GM18507 (cell line): ENCODE measurements around the gene PLPP4.

Experiments used
- DNase-seq: peaks from one replicate; pipeline ENCODE4 v3.0.0; 2011; ENCODE audit warnings: low read depth; ENCODE audit not compliant: insufficient read length; ENCODE audit errors: extremely low spot score
- FAIRE-seq: peaks from 2 replicates; lab custom pipeline; 2011; peaks lifted over from hg19 to GRCh38; lab: Jason Lieb, UNC

Gene PLPP4

GRCh38 chr10:120456626-120457430 is at the start of gene PLPP4:
PLPP4 (plus strand) TSS chr10:120457227; CDS start chr10:120457306, 79 bp downstream.
- FAIRE-seq (no peak), DNase-seq (no peak)

GRCh38 chr10:120409816-120410215 is 47.2 kb upstream of the PLPP4 start:
- FAIRE-seq (no peak), DNase-seq (no peak)

GRCh38 chr10:120414946-120415345 is 42.1 kb upstream of the PLPP4 start:
- DNase-seq: no peak
- no peak for FAIRE-seq

- no peak for DNase-seq
Observed at GRCh38 chr10:120415709-120416330, 41.2 kb upstream of the PLPP4 start.

GRCh38 chr10:120420421-120420820 is 36.6 kb upstream of the PLPP4 start:
- DNase-seq: no peak
- FAIRE-seq: no peak

More at GRCh38 chr10:120415709-120416330, 41.2 kb upstream of the PLPP4 start:
- no peak for FAIRE-seq

DNA sequence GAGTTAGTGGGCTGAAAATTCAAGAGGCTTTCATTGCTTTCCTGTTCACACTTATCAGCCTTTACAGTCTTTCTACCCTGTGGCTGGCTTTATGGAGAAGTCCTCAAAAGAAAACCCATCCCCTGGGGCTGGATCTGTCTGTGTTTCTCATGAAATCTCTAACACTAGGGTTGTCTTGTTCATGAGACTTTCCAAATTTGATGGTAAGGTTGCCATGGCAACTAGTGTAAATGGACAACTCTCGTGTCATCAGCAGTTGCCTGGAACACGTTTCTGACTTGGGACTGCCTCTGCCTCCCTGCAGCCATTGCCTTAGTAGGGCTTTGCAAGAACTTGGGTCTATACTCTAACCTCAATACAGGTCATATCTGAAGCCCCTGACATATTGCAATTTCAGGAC is 35.8 kb upstream of the PLPP4 start:
- FAIRE-seq: no peak

DNA sequence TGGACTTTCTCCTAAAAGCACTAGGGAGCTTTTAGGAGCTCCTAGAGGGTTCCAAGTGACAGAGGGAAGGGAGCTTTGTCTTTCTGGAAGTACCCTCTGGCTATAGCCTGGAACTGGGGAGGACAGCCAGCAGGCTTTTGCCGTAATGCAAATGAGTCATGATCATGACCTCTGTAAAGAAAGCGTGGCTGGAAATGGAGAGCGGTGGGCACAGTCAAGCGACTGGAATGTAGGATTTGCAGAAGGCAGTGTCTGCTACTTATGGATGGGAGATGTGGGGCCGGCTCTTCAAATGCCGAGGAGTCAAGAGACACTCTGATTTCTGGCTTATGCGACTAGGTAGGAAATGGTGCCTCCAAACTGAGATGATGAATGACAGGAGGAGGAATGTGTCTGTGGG is 34.6 kb upstream of the PLPP4 start:
- FAIRE-seq (no peak), DNase-seq (no peak)

More for the DNA sequence above, 35.8 kb upstream of the PLPP4 start:
- no peak for DNase-seq

DNA sequence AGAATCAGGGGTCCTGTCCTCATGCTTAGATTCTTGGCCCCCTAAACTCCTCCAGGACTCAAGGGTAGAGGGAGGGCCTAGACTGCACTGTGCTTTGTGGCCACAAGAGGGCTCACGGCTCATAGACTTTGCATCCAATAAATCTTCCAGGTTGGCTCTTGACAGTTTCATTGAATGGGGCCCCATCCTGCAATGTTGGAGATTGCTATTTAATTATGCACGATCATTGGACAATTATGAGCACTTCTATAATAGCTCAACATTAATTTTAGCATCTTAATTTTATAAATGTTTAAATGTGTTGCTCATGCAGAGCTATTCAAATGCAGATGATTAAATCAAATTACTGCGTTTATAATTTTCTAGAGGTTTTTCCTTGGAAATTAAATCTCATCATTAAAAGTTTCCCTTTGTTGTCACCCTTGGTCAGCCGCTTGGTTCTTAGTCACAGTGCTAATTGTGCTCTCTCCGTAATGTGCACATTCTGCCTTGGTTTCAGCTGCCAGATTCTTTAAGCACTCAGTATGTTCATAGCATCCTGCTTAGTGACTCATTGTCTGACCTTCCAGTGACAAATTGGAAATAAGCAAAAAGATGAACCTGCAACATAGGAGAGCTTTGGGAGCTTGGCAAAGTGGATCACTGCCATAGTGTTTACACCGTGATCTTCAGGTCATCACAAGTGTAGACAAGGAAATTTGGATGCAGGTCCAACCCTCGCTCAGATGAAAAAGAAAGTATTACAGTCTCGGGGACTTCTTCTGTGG is 33.4 kb upstream of the PLPP4 start:
- FAIRE-seq: peak; percentile 79
- DNase-seq: peak; percentile 26

DNA sequence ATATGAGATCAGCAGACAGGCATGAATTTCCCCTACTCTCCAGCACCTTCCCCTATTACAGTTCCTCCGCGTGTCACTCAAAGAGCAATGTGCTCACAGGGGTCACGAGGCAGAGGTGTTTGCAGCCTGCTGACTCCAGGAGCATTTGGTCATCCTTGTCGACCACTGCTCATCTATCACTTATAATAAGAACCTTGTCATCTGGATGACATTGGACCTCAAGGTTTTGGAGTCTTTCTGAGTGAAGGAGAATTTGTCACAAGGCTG is 32.9 kb upstream of the PLPP4 start:
- FAIRE-seq: no peak

GRCh38 chr10:120426306-120426705 is 30.7 kb upstream of the PLPP4 start:
- DNase-seq (no peak), FAIRE-seq (no peak)

More for the DNA sequence above, 32.9 kb upstream of the PLPP4 start:
- DNase-seq: no peak

GRCh38 chr10:120428754-120429153 is 28.3 kb upstream of the PLPP4 start:
- DNase-seq: no peak
- no peak for FAIRE-seq

DNA sequence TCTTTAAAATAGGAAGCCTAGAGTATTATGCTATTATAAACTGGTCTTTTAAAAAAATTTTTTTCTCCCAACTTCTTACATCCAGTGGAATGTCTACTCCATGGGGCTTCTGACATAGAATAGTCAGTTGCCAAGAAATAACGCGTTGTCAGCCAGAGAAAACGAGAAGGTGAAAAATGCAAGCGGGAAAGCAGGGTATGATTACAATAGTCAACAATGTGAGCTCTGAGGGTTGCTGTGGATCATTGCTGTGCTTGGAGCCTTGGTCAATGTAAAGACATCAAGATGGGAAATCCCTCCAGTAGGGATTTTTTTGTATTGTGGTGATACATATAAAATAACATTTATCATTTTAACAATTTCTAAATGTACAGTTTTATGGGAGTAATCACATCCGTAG is 27.6 kb upstream of the PLPP4 start:
- DNase-seq (no peak), FAIRE-seq (no peak)

GRCh38 chr10:120431251-120431651 is 25.8 kb upstream of the PLPP4 start:
- FAIRE-seq (no peak), DNase-seq (no peak)

- no peak for FAIRE-seq
Observed at GRCh38 chr10:120432209-120432608, 24.8 kb upstream of the PLPP4 start.

DNA sequence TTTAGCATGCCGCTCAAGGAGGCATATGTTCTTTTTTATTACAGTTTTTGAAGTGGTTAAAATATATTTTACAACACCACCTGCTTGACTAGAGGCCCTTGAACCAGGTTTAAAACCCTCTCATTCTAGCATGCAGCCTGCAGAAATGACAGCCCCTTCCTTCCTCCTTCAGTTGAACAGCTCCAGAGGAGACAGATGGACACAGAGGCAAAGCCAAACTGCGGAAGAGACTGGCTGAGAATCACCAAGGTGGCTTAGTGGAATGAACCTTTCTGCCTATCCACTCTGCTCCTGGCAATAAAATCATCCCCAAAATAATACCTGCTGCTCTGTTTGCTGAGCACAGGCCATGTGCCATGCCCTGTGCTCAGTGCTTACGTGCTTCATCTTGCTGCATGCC is 23.9 kb upstream of the PLPP4 start:
- DNase-seq (no peak), FAIRE-seq (no peak)

More at GRCh38 chr10:120432209-120432608, 24.8 kb upstream of the PLPP4 start:
- DNase-seq: no peak

- no peak for FAIRE-seq
- no peak for DNase-seq
Observed at GRCh38 chr10:120436439-120437112, 20.5 kb upstream of the PLPP4 start.

- DNase-seq (no peak), FAIRE-seq (no peak)
Observed at GRCh38 chr10:120437541-120437940, 19.5 kb upstream of the PLPP4 start.

DNA sequence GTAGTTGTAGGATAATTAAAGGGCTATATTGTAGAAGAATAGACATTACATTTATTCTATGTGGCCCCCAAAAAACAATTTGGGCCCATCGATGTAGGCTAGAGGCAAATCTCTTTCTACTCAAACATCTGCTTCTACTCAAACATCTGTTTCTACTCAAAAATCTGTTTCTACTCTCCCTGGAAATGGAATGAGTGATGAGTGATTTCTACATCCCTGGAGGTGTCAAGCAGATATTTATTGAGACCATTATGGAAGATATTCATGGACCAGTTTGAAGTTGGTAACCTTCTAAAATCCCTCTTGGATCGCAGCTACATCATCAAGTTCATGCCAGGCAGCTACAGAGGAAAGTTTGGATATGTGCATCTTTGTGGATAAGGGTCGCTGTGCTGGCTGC is 5.1 kb upstream of the PLPP4 start:
- no peak for DNase-seq
- no peak for FAIRE-seq

GRCh38 chr10:120453319-120453718 is 3.7 kb upstream of the PLPP4 start:
- no peak for FAIRE-seq
- no peak for DNase-seq

DNA sequence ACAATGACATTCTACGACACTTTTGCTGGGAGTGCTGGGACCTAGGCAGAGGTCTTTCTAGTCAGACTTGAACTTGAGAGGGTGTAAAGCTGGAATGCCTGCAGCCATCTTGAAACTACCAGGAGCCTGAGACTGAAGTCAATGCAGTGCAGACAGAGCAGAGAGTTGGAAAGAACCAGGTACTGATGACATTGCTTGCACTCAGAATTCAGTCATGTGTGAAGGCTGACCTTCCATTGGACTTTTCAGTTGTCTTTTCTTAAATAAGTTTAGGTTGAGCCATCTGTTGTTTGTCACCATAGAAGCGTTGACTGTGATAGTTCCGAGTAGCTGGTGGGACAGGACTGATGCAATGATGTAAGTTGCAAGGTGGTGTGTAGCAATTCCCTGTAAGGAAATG is 3.1 kb upstream of the PLPP4 start:
- DNase-seq: no peak

More for the DNA sequence above, 3.1 kb upstream of the PLPP4 start:
- no peak for FAIRE-seq
